Common myeloid progenitor, CD34-positive (primary cell): Measurements from ENCODE around the gene FBXL7.

Experiments used
- CTCF ChIA-PET: fragments of 350-600 bp; sonication (Branson Sonifier 250); formaldehyde crosslinking; loops from one replicate; lab custom pipeline; 2021; ENCODE audit warnings: antibody characterized with exemption; lab: Charles Lee
- POLR2A ChIA-PET: fragments of 350-600 bp; sonication (Branson Sonifier 250); formaldehyde crosslinking; loops from one replicate; lab custom pipeline; 2021; ENCODE audit warnings: antibody characterized with exemption; lab: Charles Lee
- DNase-seq, 3 donors: peaks; one replicate each; pipeline versions ENCODE4 v3.0.0 to v3.0.0-alpha.2; 2013
- H3K27ac ChIP-seq, 2 experiments: 1 replicate in 1 of 2; 2 replicates in 1 of 2; pipeline ENCODE4 v1.7.0; 2013; ENCODE audit warnings: inconsistent platforms in 2 of 2, low read length in 2 of 2, mild to moderate bottlenecking in 2 of 2, low read depth in 1 of 2, moderate library complexity in 1 of 2; ENCODE audit not compliant: severe bottlenecking in 2 of 2, insufficient read depth in 1 of 2, poor library complexity in 1 of 2
- H3K27me3 ChIP-seq, 5 experiments: replicated peaks in 2 of 5; 1 replicate in 3 of 5; 2 replicates in 2 of 5; pipeline versions ENCODE4 v1.6.1 to v1.7.0; 2013; ENCODE audit warnings: low read length in 4 of 5, mild to moderate bottlenecking in 2 of 5, moderate library complexity in 2 of 5, inconsistent platforms in 1 of 5; ENCODE audit not compliant: insufficient read depth in 5 of 5, control insufficient read depth in 4 of 5
- H3K36me3 ChIP-seq, 4 experiments: 1 replicate in 2 of 4; 2 replicates in 2 of 4; pipeline versions ENCODE4 v1.6.1 to v1.7.0; 2013; ENCODE audit warnings: low read length in 3 of 4, control low read depth in 1 of 4, mild to moderate bottlenecking in 1 of 4; ENCODE audit not compliant: control insufficient read depth in 4 of 4, insufficient read depth in 4 of 4
- H3K4me1 ChIP-seq, 4 experiments: 1 replicate in 3 of 4; 2 replicates in 1 of 4; pipeline versions ENCODE4 v1.6.1 to v1.7.1; 2013; ENCODE audit warnings: low read length in 3 of 4, mild to moderate bottlenecking in 3 of 4, control low read depth in 1 of 4, inconsistent platforms in 1 of 4, moderate library complexity in 1 of 4; ENCODE audit not compliant: control insufficient read depth in 4 of 4, insufficient read depth in 4 of 4; ENCODE audit errors: control extremely low read depth in 1 of 4
- H3K4me3 ChIP-seq, 7 experiments: 1 replicate in 4 of 7; 2 replicates in 3 of 7; pipeline versions ENCODE4 v1.5.1 to v1.7.0; 2013; ENCODE audit warnings: mild to moderate bottlenecking in 7 of 7, low read length in 6 of 7, moderate library complexity in 6 of 7, inconsistent platforms in 2 of 7, low read depth in 2 of 7, control low read depth in 1 of 7; ENCODE audit not compliant: insufficient read depth in 4 of 7, control insufficient read depth in 1 of 7; ENCODE audit errors: extremely low read depth in 1 of 7
- H3K9me3 ChIP-seq, 5 experiments: 1 replicate in 4 of 5; 2 replicates in 1 of 5; pipeline versions ENCODE4 v1.6.1 to v1.7.1; 2013; ENCODE audit warnings: low read length in 4 of 5, mild to moderate bottlenecking in 2 of 5, inconsistent platforms in 1 of 5, low read depth in 1 of 5, moderate library complexity in 1 of 5; ENCODE audit not compliant: control insufficient read depth in 4 of 5, insufficient read depth in 2 of 5; ENCODE audit errors: control extremely low read depth in 1 of 5
- WGBS: methylation state at CpG from one replicate; pipeline ENCODE4 v1.1.5; 2013; ENCODE audit not compliant: insufficient coverage; 5-methylcytosine and 5-hydroxymethylcytosine counted together

FBXL7 gene

GRCh38 chr5:15664961-15665360 lies 165.0 kb downstream of the FBXL7 start:
- Histone ChIP-seq H3K4me1 (no peaks in the 10 kb centered on the region), H3K36me3 (no peaks in the 10 kb centered on the region), H3K27ac (no peak overlapping the region), H3K9me3 (no peaks in the 10 kb centered on the region), H3K4me3 (no peak overlapping the region), H3K27me3 (no peaks in the 10 kb centered on the region)
- ChIA-PET POLR2A (no interaction called here), CTCF (no interaction called here)
- DNase-seq: no peak

- 100% methylated on average over 1 of the region's 2 CpGs for WGBS
- POLR2A ChIA-PET: no interaction called here
- no peak overlapping the region for H3K4me3 ChIP-seq
- no peaks in the 10 kb centered on the region for H3K27me3 ChIP-seq
- no peaks in the 10 kb centered on the region for H3K4me1 ChIP-seq
- no peaks in the 10 kb centered on the region for H3K9me3 ChIP-seq
- H3K36me3 ChIP-seq: no peaks in the 10 kb centered on the region
- no peak overlapping the region for H3K27ac ChIP-seq
- DNase-seq: no peak
- CTCF ChIA-PET: no interaction called here
Measured at GRCh38 chr5:15669826-15670225, 169.8 kb downstream of the FBXL7 start.

- Histone ChIP-seq H3K9me3 (no peaks in the 10 kb centered on the region), H3K4me3 (no peak overlapping the region), H3K36me3 (no peaks in the 10 kb centered on the region), H3K4me1 (no peaks in the 10 kb centered on the region), H3K27ac (no peak overlapping the region), H3K27me3 (no peaks in the 10 kb centered on the region)
- CTCF ChIA-PET: no interaction called here
- DNase-seq: no peak
- no CpG with 5 or more reads among the region's 2 CpGs for WGBS
- POLR2A ChIA-PET: no interaction called here
Measured at GRCh38 chr5:15674716-15675115, 174.7 kb downstream of the FBXL7 start.

- 90% methylated on average over 1 of the region's 1 CpG for WGBS
Measured at GRCh38 chr5:15676591-15676990, 176.6 kb downstream of the FBXL7 start.

GRCh38 chr5:15679161-15679560 lies 179.2 kb downstream of the FBXL7 start:
- POLR2A ChIA-PET: no interaction called here
- H3K4me3 ChIP-seq: no peak overlapping the region
- H3K27ac ChIP-seq: no peak overlapping the region
- DNase-seq: no peak
- no peaks in the 10 kb centered on the region for H3K36me3 ChIP-seq
- CTCF ChIA-PET: no interaction called here
- H3K9me3 ChIP-seq: no peaks in the 10 kb centered on the region
- 95% methylated on average over 2 of the region's 4 CpGs for WGBS
- no peaks in the 10 kb centered on the region for H3K27me3 ChIP-seq
- no peaks in the 10 kb centered on the region for H3K4me1 ChIP-seq

More at GRCh38 chr5:15676591-15676990, 176.6 kb downstream of the FBXL7 start:
- H3K4me1 ChIP-seq: no peaks in the 10 kb centered on the region
- POLR2A ChIA-PET: no interaction called here
- no peak overlapping the region for H3K4me3 ChIP-seq
- no peaks in the 10 kb centered on the region for H3K27me3 ChIP-seq
- H3K36me3 ChIP-seq: no peaks in the 10 kb centered on the region
- CTCF ChIA-PET: no interaction called here
- DNase-seq: no peak
- no peaks in the 10 kb centered on the region for H3K9me3 ChIP-seq
- no peak overlapping the region for H3K27ac ChIP-seq

- Histone ChIP-seq H3K4me3 (no peak overlapping the region), H3K27me3 (no peaks in the 10 kb centered on the region), H3K36me3 (no peaks in the 10 kb centered on the region), H3K9me3 (no peaks in the 10 kb centered on the region), H3K27ac (no peak overlapping the region), H3K4me1 (no peaks in the 10 kb centered on the region)
- ChIA-PET CTCF (interaction anchor here (0.9 kb wide), 1 partner anchor 9 kb away, joined by 3 read pairs; no protein-coding TSS in a partner anchor), POLR2A (no interaction called here)
- 100% methylated on average over 1 of the region's 1 CpG for WGBS
- no peak for DNase-seq
Measured at GRCh38 chr5:15680455-15680854, 180.5 kb downstream of the FBXL7 start.

GRCh38 chr5:15682122-15682521 lies 182.1 kb downstream of the FBXL7 start:
- Histone ChIP-seq H3K4me1 (no peaks in the 10 kb centered on the region), H3K27ac (no peak overlapping the region), H3K4me3 (no peak overlapping the region), H3K27me3 (no peaks in the 10 kb centered on the region), H3K36me3 (no peaks in the 10 kb centered on the region), H3K9me3 (no peaks in the 10 kb centered on the region)
- no peak for DNase-seq
- no CpG with 5 or more reads among the region's 3 CpGs for WGBS
- CTCF ChIA-PET: no interaction called here
- POLR2A ChIA-PET: no interaction called here
